GM20000 (cell line): ENCODE results near the gene NUP43.

Experiments used
- DNase-seq: peaks from one replicate; pipeline ENCODE4 v3.0.0; 2012; ENCODE audit warnings: low spot score
- CTCF ChIP-seq: IDR thresholded peaks from 2 replicates; pipeline ENCODE4 v1.5.1; 2012; ENCODE audit warnings: mild to moderate bottlenecking, control low read depth; ENCODE audit errors: extremely low read depth, missing control alignments

The NUP43 gene

GRCh38 chr6:149701714-149702113, 44.6 kb downstream of the NUP43 start:
- no peak for DNase-seq
- TF ChIP-seq CTCF: no peak

- no peak for DNase-seq
- no peak for TF ChIP-seq CTCF
Measured at GRCh38 chr6:149699150-149699549, 47.2 kb downstream of the NUP43 start.

- TF ChIP-seq CTCF: no peak
- no peak for DNase-seq
Measured at GRCh38 chr6:149698175-149698574, 48.2 kb downstream of the NUP43 start.

GRCh38 chr6:149696901-149697300, 49.4 kb downstream of the NUP43 start:
- no peak for DNase-seq
- no peak for TF ChIP-seq CTCF

GRCh38 chr6:149694921-149695320, 51.4 kb downstream of the NUP43 start:
- no peak for DNase-seq
- no peak for TF ChIP-seq CTCF

- no peak for DNase-seq
- no peak for TF ChIP-seq CTCF
Measured at GRCh38 chr6:149691201-149691600, 55.1 kb downstream of the NUP43 start.

GRCh38 chr6:149686230-149686629, 60.1 kb downstream of the NUP43 start:
- no peak for DNase-seq
- TF ChIP-seq CTCF: no peak
